RWPE1 (cell line): ENCODE data around the gene NSUN4.

Experiments
- CTCF ChIA-PET: fragments of 350-600 bp; sonication (Branson Sonifier 250); formaldehyde crosslinking; extraction: SDS; loops from one replicate; lab custom pipeline; 2021; lab: Yijun Ruan, JAX
- POLR2A ChIA-PET: fragments of 400-600 bp; formaldehyde crosslinking; extraction: SDS; loops from one replicate; lab custom pipeline; 2020; ENCODE audit warnings: antibody characterized with exemption; ENCODE audit not compliant: low non-redundant PET; lab: Yijun Ruan, JAX
- DNase-seq: peaks from one replicate; pipeline ENCODE4 v3.0.0; 2012; ENCODE audit warnings: low spot score
- H3K27ac ChIP-seq: fragments of 450-650 bp; 2 replicates; pipeline ENCODE4 v1.5.1; 2017
- TF ChIP-seq, protein P1 (sequence below): fragments of 450-650 bp; conservative IDR thresholded peaks from 2 replicates; pipeline ENCODE4 v1.5.1; 2017; ENCODE audit warnings: low read depth, mild to moderate bottlenecking

NSUN4 gene

DNA sequence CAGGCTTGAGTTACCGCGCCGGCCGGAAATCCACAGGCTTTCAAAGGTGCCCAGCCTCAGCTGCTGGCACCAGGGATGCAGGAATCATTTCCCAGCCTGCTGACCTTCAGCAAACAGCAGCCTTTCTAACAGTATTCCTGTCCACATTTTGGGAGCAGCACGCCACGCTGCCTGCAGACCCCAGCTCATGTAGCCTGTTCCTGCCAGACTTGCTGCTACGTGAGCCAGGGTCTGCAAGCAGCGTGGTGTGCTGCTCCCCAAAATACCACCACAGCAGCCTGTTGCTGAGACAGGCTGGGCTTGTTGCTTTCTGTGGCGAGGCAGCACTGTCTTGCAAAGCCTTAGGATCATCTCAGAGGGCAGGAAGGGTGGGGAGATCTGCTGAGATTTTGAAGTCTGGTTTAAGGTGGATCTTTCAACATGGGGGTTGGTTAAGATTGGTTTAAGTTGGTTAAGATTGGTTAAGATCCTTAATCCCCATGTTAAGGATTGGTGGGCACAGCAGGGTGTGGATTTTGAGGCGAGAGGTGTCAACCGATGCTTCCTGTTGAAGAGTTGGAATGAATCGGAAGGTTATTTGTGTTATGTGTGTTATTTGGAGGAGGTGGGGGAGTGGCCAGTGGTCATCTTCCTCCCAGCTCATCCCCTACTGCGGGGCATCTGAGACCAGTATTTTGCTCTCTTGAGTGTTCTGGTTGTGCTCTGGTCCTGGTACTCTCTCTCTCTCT, 66.4 kb downstream of the NSUN4 start:
- no peak overlapping the region for H3K27ac ChIP-seq
- CTCF ChIA-PET: interaction anchor here (0.6 to 0.8 kb wide), 3 partner anchors 11 to 257 kb away, joined by 3 to 5 read pairs (median 3); no protein-coding TSS in a partner anchor
- DNase-seq: no peak
- TF ChIP-seq, protein P1, sequence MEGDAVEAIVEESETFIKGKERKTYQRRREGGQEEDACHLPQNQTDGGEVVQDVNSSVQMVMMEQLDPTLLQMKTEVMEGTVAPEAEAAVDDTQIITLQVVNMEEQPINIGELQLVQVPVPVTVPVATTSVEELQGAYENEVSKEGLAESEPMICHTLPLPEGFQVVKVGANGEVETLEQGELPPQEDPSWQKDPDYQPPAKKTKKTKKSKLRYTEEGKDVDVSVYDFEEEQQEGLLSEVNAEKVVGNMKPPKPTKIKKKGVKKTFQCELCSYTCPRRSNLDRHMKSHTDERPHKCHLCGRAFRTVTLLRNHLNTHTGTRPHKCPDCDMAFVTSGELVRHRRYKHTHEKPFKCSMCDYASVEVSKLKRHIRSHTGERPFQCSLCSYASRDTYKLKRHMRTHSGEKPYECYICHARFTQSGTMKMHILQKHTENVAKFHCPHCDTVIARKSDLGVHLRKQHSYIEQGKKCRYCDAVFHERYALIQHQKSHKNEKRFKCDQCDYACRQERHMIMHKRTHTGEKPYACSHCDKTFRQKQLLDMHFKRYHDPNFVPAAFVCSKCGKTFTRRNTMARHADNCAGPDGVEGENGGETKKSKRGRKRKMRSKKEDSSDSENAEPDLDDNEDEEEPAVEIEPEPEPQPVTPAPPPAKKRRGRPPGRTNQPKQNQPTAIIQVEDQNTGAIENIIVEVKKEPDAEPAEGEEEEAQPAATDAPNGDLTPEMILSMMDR: no peak
- POLR2A ChIA-PET: interaction anchor here (0.6 kb wide), 1 partner anchor 9 kb away, joined by 6 read pairs; no protein-coding TSS in a partner anchor

- ChIA-PET CTCF (interaction anchor here (0.8 kb wide), 1 partner anchor 257 kb away, joined by 3 read pairs; no protein-coding TSS in a partner anchor), POLR2A (no interaction called here)
- no peak overlapping the region for H3K27ac ChIP-seq
- TF ChIP-seq, protein P1: no peak
- DNase-seq: no peak
Observed at GRCh38 chr1:46407636-46408035, 67.0 kb downstream of the NSUN4 start.

- no peak for DNase-seq
- CTCF ChIA-PET: interaction anchor here (0.5 to 0.9 kb wide), 3 partner anchors 28 to 1015 kb away, joined by 3 to 4 read pairs (median 4); no protein-coding TSS in a partner anchor
- TF ChIP-seq, protein P1: no peak
- POLR2A ChIA-PET: no interaction called here
- H3K27ac ChIP-seq: no peak overlapping the region
Observed at GRCh38 chr1:46408356-46409062, 67.9 kb downstream of the NSUN4 start.

DNA sequence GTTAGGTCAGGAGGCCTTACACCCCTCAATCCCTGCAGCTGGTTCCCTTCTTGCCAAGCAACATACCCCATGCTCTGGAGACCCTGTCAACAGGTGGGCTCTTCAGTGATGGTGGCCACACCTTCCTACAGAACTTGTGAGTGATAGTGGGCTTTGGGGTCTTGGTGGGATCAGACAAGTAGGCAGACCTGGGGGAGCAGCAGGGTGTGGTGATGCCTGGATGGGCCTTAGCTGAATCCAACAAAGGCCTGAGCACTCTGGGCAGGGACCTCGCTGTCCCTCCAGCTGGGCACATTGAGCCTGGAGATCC, 68.4 kb downstream of the NSUN4 start:
- no peak for DNase-seq
- CTCF ChIA-PET: interaction anchor here (0.7 to 0.9 kb wide), 2 partner anchors 29 to 38 kb away, joined by 3 to 4 read pairs; no protein-coding TSS in a partner anchor

GRCh38 chr1:46410156-46411009, 69.8 kb downstream of the NSUN4 start:
- no peak for DNase-seq
- TF ChIP-seq, protein P1: no peak
- H3K27ac ChIP-seq: no peak overlapping the region
- ChIA-PET POLR2A (no interaction called here), CTCF (interaction anchor here (0.5 to 0.6 kb wide), 2 partner anchors 81 to 797 kb away, joined by 3 read pairs; no protein-coding TSS in a partner anchor)

More for the DNA sequence above, 68.4 kb downstream of the NSUN4 start:
- POLR2A ChIA-PET: no interaction called here
- TF ChIP-seq, protein P1: no peak
- H3K27ac ChIP-seq: no peak overlapping the region

DNA sequence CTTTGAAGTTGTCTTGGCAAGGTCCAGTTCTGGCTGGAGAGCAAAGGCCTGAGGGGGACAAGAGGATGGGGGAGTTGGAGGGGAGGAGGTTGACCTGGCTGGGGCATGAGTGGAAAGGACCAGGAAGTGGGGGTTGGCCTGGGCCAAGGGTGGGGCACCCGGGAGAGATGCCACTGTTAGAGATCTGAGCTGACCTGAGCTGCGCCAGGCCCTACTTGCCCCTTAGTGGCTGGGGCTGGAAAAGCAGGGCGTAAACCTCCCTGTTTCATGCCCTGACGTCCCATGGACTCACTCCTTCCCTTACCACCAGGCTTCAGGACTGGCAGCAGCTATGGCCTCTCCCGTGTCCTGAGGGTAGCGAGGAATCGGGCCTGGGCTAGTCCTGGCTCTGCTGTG, 70.4 kb downstream of the NSUN4 start:
- POLR2A ChIA-PET: no interaction called here
- no peak overlapping the region for H3K27ac ChIP-seq
- TF ChIP-seq, protein P1: no peak
- CTCF ChIA-PET: interaction anchor here (0.6 kb wide), 1 partner anchor 798 kb away, joined by 3 read pairs; no protein-coding TSS in a partner anchor
- no peak for DNase-seq
